Body of pancreas (tissue), 4 donors: ENCODE results near the gene CD55.

Source experiments
- POLR2A ChIP-seq, 3 donors: fragments of 450-650 bp; IDR thresholded peaks; one replicate each; pipeline ENCODE4 v1.6.1; 2016; ENCODE audit warnings: antibody characterized with exemption in 3 of 3, mild to moderate bottlenecking in 2 of 3
- TF ChIP-seq, protein P1 (sequence below), 7 experiments: fragments of 450-650 bp in 4 of 7; fragments of 200-600 bp in 3 of 7; sonication (generic) in 3 of 7; IDR thresholded peaks; one replicate each; pipeline ENCODE4 v1.5.1; 2016 to 2019; ENCODE audit warnings: antibody characterized with exemption in 7 of 7

DNA sequence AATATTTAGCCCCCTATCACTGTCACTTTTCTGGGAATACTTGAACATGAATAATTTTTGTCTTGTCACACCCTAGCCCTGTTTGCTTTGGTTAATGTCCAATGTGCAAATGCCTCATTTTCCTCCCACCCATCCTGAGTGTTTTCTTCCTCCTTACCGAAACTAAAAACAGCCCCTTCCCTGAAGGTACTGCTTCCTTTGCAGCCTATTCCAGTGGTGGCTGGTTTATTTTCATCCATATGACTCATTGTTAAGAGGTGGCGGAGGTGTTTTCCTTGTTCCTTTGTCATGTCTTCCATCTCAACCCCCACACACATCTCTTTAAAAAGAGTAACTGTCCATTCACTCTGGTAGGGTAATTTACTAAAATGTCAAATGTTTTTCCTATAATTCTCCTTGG, 40.4 kb downstream of the CD55 start:
- TF ChIP-seq POLR2A (IDR thresholded peaks at IDR 0.05): no peak
- TF ChIP-seq, protein P1, sequence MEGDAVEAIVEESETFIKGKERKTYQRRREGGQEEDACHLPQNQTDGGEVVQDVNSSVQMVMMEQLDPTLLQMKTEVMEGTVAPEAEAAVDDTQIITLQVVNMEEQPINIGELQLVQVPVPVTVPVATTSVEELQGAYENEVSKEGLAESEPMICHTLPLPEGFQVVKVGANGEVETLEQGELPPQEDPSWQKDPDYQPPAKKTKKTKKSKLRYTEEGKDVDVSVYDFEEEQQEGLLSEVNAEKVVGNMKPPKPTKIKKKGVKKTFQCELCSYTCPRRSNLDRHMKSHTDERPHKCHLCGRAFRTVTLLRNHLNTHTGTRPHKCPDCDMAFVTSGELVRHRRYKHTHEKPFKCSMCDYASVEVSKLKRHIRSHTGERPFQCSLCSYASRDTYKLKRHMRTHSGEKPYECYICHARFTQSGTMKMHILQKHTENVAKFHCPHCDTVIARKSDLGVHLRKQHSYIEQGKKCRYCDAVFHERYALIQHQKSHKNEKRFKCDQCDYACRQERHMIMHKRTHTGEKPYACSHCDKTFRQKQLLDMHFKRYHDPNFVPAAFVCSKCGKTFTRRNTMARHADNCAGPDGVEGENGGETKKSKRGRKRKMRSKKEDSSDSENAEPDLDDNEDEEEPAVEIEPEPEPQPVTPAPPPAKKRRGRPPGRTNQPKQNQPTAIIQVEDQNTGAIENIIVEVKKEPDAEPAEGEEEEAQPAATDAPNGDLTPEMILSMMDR (IDR thresholded peaks at IDR 0.05): no peak
